ENCODE results near the gene PLEKHJ1. TPM values are rescaled to one million over a fixed set of nuclear protein-coding genes. Genes with fewer than 3 reads are reported as not detected.

Gene PLEKHJ1
- total and polyA plus RNA-seq, 4 donors = 22.2 to 44.5 (median 37.0) TPM

DNA sequence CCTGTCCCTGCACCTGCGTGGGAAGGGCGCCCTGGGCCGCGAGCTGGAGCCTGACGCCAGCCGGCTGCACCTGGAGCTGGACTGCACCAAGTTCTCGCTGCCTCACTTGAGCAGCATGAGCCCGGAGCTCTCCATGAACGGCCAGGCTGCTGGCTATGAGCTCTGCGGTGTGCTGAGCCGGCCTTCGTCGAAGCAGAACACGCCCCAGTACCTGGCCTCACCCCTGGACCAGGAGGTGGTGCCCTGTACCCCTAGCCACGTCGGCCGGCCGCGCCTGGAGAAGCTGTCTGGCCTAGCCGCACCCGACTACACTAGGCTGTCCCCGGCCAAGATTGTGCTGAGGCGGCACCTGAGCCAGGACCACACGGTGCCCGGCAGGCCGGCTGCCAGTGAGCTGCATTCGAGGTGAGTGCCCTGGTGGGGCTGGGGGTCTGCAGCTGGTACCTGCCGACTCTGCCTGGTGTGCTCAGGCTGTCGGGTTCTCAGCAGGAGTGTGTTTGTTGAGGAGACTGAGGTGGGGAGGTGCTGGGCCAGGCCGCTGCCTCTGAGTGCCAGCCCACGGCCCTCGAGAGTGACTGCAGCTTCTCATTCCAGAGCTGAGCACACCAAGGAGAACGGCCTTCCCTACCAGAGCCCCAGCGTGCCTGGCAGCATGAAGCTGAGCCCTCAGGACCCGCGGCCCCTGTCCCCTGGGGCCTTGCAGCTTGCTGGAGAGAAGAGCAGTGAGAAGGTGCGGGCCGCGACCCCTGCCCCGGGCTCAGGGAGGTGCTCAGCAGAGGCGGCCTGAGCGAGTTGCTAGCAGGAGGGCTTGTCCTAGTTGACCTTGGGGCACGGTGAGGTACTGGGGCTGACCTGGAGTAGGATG lies 19.5 kb downstream of the PLEKHJ1 start (continued):
- TF ChIP-seq HNF4G (IDR thresholded peaks at IDR 0.05) = no peak

DNA sequence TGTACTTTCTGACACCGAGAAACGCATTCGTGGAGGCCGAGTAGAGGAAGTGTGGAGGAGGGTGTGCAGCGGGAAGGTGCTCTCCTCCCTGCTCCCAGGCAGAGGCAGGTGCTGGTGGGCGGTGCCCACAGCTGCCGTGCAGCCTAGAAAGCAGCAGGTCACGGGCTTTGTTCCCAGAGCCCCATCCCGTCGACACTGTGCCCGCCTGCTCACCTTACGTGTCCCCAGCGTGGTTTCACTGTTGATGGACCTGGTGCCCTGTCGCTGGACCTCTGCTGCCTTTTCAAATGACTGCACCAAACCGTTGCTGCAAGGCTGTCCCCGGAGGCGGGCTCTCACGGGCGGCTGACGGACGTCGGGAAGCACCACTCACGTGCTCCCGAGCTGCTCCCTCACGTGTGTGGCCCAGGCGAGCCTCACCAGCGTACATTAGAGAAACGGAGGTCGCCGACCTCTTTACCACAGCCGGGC lies 20.8 kb downstream of the PLEKHJ1 start:
- Histone ChIP-seq H3K4me3 (ENCODE audit: low read depth in 1 of 3, low read length in 3 of 3) (no peak overlapping the region), H3K36me3 (ENCODE audit: control insufficient read depth in 4 of 4, insufficient read depth in 3 of 4, low read depth in 1 of 4, low read length in 3 of 4) (peaks cover 17 to 80% (median 22%) of the 10 kb centered on the region in 4 donors)

DNA sequence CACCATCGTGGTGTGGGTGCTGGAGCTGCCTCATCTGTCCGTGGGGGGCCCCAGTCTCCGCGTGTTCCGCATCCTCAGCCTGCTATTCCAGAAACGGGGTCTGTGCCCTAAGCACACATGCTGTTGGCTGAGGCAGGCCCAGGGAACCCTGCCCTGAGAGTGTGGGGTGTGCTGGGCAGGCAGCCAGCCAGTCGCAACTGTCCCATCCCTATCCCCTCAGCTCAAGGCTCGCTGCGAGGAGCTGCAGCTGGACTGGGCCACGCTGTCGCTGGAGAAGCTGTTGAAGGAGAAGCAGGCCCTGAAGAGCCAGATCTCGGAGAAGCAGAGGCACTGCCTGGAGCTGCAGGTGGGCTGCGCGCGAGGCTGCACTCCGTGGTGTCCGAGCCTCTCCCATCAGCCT lies 21.9 kb downstream of the PLEKHJ1 start:
- Histone ChIP-seq H3K27ac (ENCODE audit: low read depth in 1 of 2, low read length in 2 of 2) (no peak overlapping the region), H3K27me3 (ENCODE audit: control insufficient read depth in 4 of 4, insufficient read depth in 4 of 4, low read length in 3 of 4) (no peaks in the 10 kb centered on the region), H3K36me3 (ENCODE audit: control insufficient read depth in 4 of 4, insufficient read depth in 3 of 4, low read depth in 1 of 4, low read length in 3 of 4) (peaks cover 13 to 76% (median 23%) of the 10 kb centered on the region in 4 donors), H3K4me1 (ENCODE audit: control insufficient read depth in 4 of 4, insufficient read depth in 4 of 4, low read length in 3 of 4) (no peaks in the 10 kb centered on the region), H3K9ac (ENCODE audit: low read depth in 1 of 2, low read length in 2 of 2) (no peak overlapping the region), H3K4me3 (ENCODE audit: low read depth in 1 of 3, low read length in 3 of 3) (no peak overlapping the region), H3K9me3 (ENCODE audit: control insufficient read depth in 4 of 4, low read length in 3 of 4) (no peaks in the 10 kb centered on the region)
- DNase-seq (ENCODE audit: low spot score) = no peak
- WGBS = 96% methylated on average over 17 of the region's 17 CpGs
- no peak for TF ChIP-seq SP1 (IDR thresholded peaks at IDR 0.05)
- TF ChIP-seq, protein P1, sequence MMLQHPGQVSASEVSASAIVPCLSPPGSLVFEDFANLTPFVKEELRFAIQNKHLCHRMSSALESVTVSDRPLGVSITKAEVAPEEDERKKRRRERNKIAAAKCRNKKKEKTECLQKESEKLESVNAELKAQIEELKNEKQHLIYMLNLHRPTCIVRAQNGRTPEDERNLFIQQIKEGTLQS (IDR thresholded peaks at IDR 0.05) = no peak
- no peak for TF ChIP-seq JUND (IDR thresholded peaks at IDR 0.05)
- TF ChIP-seq HNF4G (IDR thresholded peaks at IDR 0.05) = no peak
- no peak for TF ChIP-seq HNF4A (conservative IDR thresholded peaks at IDR 0.05)
- no peak for TF ChIP-seq YY1 (IDR thresholded peaks at IDR 0.05)
- TF ChIP-seq EGR1 (IDR thresholded peaks at IDR 0.05; ENCODE audit: low read depth in 2 of 2) = no peak
- TF ChIP-seq NR2F2 (IDR thresholded peaks at IDR 0.05) = no peak
- TF ChIP-seq, protein P2, sequence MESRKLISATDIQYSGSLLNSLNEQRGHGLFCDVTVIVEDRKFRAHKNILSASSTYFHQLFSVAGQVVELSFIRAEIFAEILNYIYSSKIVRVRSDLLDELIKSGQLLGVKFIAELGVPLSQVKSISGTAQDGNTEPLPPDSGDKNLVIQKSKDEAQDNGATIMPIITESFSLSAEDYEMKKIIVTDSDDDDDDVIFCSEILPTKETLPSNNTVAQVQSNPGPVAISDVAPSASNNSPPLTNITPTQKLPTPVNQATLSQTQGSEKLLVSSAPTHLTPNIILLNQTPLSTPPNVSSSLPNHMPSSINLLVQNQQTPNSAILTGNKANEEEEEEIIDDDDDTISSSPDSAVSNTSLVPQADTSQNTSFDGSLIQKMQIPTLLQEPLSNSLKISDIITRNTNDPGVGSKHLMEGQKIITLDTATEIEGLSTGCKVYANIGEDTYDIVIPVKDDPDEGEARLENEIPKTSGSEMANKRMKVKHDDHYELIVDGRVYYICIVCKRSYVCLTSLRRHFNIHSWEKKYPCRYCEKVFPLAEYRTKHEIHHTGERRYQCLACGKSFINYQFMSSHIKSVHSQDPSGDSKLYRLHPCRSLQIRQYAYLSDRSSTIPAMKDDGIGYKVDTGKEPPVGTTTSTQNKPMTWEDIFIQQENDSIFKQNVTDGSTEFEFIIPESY (IDR thresholded peaks at IDR 0.05) = no peak
- TF ChIP-seq GABPA (IDR thresholded peaks at IDR 0.05 in 1 of 2, conservative IDR thresholded peaks at IDR 0.05 in 1 of 2) = no peak
- no peak for TF ChIP-seq RXRA (IDR thresholded peaks at IDR 0.05)
- TF ChIP-seq, protein P3, sequence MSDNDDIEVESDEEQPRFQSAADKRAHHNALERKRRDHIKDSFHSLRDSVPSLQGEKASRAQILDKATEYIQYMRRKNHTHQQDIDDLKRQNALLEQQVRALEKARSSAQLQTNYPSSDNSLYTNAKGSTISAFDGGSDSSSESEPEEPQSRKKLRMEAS (IDR thresholded peaks at IDR 0.05) = no peak

More for the DNA sequence above, 20.8 kb downstream of the PLEKHJ1 start:
- Histone ChIP-seq H3K4me1 (ENCODE audit: control insufficient read depth in 4 of 4, insufficient read depth in 4 of 4, low read length in 3 of 4) (no peaks in the 10 kb centered on the region), H3K9me3 (ENCODE audit: control insufficient read depth in 4 of 4, low read length in 3 of 4) (no peaks in the 10 kb centered on the region), H3K9ac (ENCODE audit: low read depth in 1 of 2, low read length in 2 of 2) (no peak overlapping the region), H3K27me3 (ENCODE audit: control insufficient read depth in 4 of 4, insufficient read depth in 4 of 4, low read length in 3 of 4) (no peaks in the 10 kb centered on the region), H3K27ac (ENCODE audit: low read depth in 1 of 2, low read length in 2 of 2) (no peak overlapping the region)
- WGBS = 92% methylated on average over 31 of the region's 31 CpGs
- no peak for TF ChIP-seq EGR1 (IDR thresholded peaks at IDR 0.05; ENCODE audit: low read depth in 2 of 2)
- TF ChIP-seq, protein P3 (IDR thresholded peaks at IDR 0.05) = no peak
- no peak for TF ChIP-seq JUND (IDR thresholded peaks at IDR 0.05)
- TF ChIP-seq, protein P4, sequence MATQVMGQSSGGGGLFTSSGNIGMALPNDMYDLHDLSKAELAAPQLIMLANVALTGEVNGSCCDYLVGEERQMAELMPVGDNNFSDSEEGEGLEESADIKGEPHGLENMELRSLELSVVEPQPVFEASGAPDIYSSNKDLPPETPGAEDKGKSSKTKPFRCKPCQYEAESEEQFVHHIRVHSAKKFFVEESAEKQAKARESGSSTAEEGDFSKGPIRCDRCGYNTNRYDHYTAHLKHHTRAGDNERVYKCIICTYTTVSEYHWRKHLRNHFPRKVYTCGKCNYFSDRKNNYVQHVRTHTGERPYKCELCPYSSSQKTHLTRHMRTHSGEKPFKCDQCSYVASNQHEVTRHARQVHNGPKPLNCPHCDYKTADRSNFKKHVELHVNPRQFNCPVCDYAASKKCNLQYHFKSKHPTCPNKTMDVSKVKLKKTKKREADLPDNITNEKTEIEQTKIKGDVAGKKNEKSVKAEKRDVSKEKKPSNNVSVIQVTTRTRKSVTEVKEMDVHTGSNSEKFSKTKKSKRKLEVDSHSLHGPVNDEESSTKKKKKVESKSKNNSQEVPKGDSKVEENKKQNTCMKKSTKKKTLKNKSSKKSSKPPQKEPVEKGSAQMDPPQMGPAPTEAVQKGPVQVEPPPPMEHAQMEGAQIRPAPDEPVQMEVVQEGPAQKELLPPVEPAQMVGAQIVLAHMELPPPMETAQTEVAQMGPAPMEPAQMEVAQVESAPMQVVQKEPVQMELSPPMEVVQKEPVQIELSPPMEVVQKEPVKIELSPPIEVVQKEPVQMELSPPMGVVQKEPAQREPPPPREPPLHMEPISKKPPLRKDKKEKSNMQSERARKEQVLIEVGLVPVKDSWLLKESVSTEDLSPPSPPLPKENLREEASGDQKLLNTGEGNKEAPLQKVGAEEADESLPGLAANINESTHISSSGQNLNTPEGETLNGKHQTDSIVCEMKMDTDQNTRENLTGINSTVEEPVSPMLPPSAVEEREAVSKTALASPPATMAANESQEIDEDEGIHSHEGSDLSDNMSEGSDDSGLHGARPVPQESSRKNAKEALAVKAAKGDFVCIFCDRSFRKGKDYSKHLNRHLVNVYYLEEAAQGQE (IDR thresholded peaks at IDR 0.05) = no peak
- no peak for TF ChIP-seq FOXA1 (IDR thresholded peaks at IDR 0.05)
- no peak for TF ChIP-seq RAD21 (IDR thresholded peaks at IDR 0.05)
- no peak for TF ChIP-seq NR2F2 (IDR thresholded peaks at IDR 0.05)
- no peak for TF ChIP-seq FOXA2 (IDR thresholded peaks at IDR 0.05)
- TF ChIP-seq TAF1 (conservative IDR thresholded peaks at IDR 0.05) = no peak
- TF ChIP-seq, protein P2 (IDR thresholded peaks at IDR 0.05) = no peak
- TF ChIP-seq RXRA (IDR thresholded peaks at IDR 0.05) = no peak
- TF ChIP-seq HNF4A (conservative IDR thresholded peaks at IDR 0.05) = no peak
- TF ChIP-seq, protein P1 (IDR thresholded peaks at IDR 0.05) = no peak
- no peak for TF ChIP-seq HNF4G (IDR thresholded peaks at IDR 0.05)
- DNase-seq (ENCODE audit: low spot score) = no peak
